Ovary (tissue), 9 donors: ENCODE results near the gene SLC24A4. TPM values are rescaled to one million over a fixed set of nuclear protein-coding genes. Genes with fewer than 3 reads are reported as not detected.

Source experiments
- DNase-seq, 5 donors: peaks; one replicate each; pipeline ENCODE4 v3.0.0-alpha.2; 2019 to 2020
- H3K27ac ChIP-seq, 2 donors: fragments of 200-600 bp; one replicate each; pipeline versions ENCODE4 v1.5.1 to v1.8.0; 2019 to 2022
- H3K27me3 ChIP-seq: fragments of 200-600 bp; one replicate; pipeline ENCODE4 v1.8.0; 2022
- H3K36me3 ChIP-seq: fragments of 200-600 bp; sonication (generic); one replicate; pipeline ENCODE4 v1.5.1; 2019
- H3K4me1 ChIP-seq: one replicate; pipeline ENCODE4 v1.8.1; 2013; ENCODE audit warnings: mild to moderate bottlenecking, moderate library complexity; ENCODE audit not compliant: insufficient read depth
- H3K4me3 ChIP-seq: fragments of 200-600 bp; sonication (generic); one replicate; pipeline ENCODE4 v1.5.1; 2017
- H3K9me3 ChIP-seq, 2 donors: fragments of 200-600 bp in 1 of 2; sonication (generic) in 1 of 2; one replicate each; pipeline versions ENCODE4 v1.5.1 to v1.8.1; 2013 to 2019; ENCODE audit warnings: mild to moderate bottlenecking in 1 of 2, moderate library complexity in 1 of 2
- CTCF ChIP-seq, 3 donors: fragments of 450-650 bp in 2 of 3; fragments of 200-600 bp in 1 of 3; IDR thresholded peaks; one replicate each; pipeline versions ENCODE4 v1.5.1 to v1.8.0; 2016 to 2022; ENCODE audit warnings: antibody characterized with exemption in 3 of 3, mild to moderate bottlenecking in 1 of 3
- EP300 ChIP-seq: sonication (generic); formaldehyde crosslinking; IDR thresholded peaks from one replicate; pipeline ENCODE4 v1.6.1; 2017; ENCODE audit warnings: antibody characterized with exemption
- POLR2A ChIP-seq: fragments of 450-650 bp; IDR thresholded peaks from one replicate; pipeline ENCODE4 v1.6.1; 2017; ENCODE audit warnings: antibody characterized with exemption, mild to moderate bottlenecking, moderate library complexity
- WGBS, 3 donors: extraction: QIAGEN DNeasy Blood & Tissue Kit in 1 of 3; methylation state at CpG; one replicate each; pipeline versions ENCODE4 v1.1.5 to v1.1.7; 2013 to 2017; 5-methylcytosine and 5-hydroxymethylcytosine counted together
- intact Hi-C, 4 donors: fragments of 100-400 bp; cut with DNase I; formaldehyde crosslinking; loops; one replicate each; pipeline versions ENCODE4 v1.11.0 to v1.15.1; 2022 to 2023
- polyA plus RNA-seq, 2 donors: library from polyadenylated mRNA; stranded (reverse); fragments of 200-250 nt in 1 of 2; fragments of 350-450 nt in 1 of 2; fragmentation: Illumina TruSeq in 1 of 2; extraction: RNeasy Lipid Tissue Mini Kit (QIAGEN cat#74804) in 1 of 2; gene quantifications; one replicate each; pipeline ENCODE4 v1.2.3, GENCODE V29; 2013 to 2014
- total RNA-seq, 7 donors: library from RNA; depleted of rRNA in 2 of 7; stranded (reverse); fragments of >200 nt in 2 of 7; fragmentation: NEBNext Ultra II Directional in 3 of 7; extraction: Animal tissue kit (Norgen Biotek cat#: 25700) in 3 of 7; gene quantifications; one replicate each; pipeline versions ENCODE4 v1.1.0 to v1.2.4, GENCODE V29; 2016 to 2023
- donor health status: DM: no; HTN: no; CAD: no; lungs with moderate emphysema.
- donor health status: DM: no; HTN: no; CAD: no.
- donor health status: Bipolar disorder and iron deficiency.
- donor health status: DM: yes; HTN: yes; CAD: no.
- donor health status: DM: no; HTN: no; CAD: no.
- donor health status: DM: yes; HTN: yes; CAD: no.

SLC24A4 gene
- total and polyA plus RNA-seq, 9 donors: 0.10 to 0.98 (median 0.24) TPM

- H3K9me3 ChIP-seq: no peaks in the 10 kb centered on the region
- H3K36me3 ChIP-seq: no peaks in the 10 kb centered on the region
- 61 to 73% (median 69%) methylated on average over 4 of the region's 4 CpGs for WGBS, 3 donors
- no peak for DNase-seq
- no peaks in the 10 kb centered on the region for H3K4me1 ChIP-seq
- no peak overlapping the region for H3K4me3 ChIP-seq
- no peak for TF ChIP-seq CTCF (IDR thresholded peaks at IDR 0.05)
- no peak for TF ChIP-seq POLR2A
- no peak for TF ChIP-seq EP300
- no peaks in the 10 kb centered on the region for H3K27me3 ChIP-seq
- no peak overlapping the region for H3K27ac ChIP-seq
- intact Hi-C loops: no loop called here
Observed at GRCh38 chr14:92280554-92281262, 42.3 kb upstream of the SLC24A4 start.

DNA sequence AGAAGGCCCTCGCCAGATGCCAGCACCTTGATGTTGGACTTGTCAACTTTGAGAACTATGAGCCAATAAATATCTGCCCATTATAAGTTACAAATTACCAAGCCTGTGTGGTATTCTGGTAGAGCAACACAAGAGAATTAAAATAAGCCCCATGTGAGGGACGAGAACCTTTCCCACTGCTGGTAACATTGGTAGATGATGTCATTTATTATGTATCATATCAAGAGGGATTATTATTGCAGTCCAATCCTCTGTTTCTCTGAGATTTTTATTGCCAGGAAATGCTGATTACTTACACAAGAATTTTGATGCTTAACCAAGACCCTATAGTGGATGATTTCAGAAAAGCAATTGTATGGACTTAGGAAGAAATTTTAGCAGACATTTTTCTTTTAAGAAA, 40.3 kb upstream of the SLC24A4 start:
- H3K36me3 ChIP-seq: no peaks in the 10 kb centered on the region
- H3K4me1 ChIP-seq: no peaks in the 10 kb centered on the region
- DNase-seq: no peak
- H3K27me3 ChIP-seq: no peaks in the 10 kb centered on the region
- intact Hi-C loops: no loop called here
- H3K9me3 ChIP-seq: no peaks in the 10 kb centered on the region
- TF ChIP-seq POLR2A: no peak
- no peak for TF ChIP-seq CTCF (IDR thresholded peaks at IDR 0.05)
- no peak for TF ChIP-seq EP300
- no peak overlapping the region for H3K27ac ChIP-seq
- 92 to 94% (median 93%) methylated on average over 2 of the region's 2 CpGs for WGBS, 3 donors
- H3K4me3 ChIP-seq: no peak overlapping the region

DNA sequence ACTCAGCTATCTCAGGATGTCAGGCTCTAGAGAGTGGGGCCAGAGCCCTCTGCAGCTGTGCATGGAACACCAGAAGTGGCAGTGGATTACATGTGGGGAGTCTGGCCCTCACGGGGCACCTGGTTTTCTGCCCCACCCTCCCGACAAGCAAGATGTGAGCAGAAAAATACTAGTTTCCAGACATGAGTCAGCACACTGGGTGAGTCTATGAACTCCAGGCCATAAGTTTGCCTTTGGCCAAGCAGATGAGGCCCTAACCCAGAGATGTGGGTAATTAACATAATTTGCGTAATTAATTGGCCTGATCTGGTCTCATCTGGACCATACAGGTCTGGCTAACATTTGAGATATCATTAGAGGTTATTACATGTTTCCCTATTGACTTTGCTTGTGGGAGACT, 37.7 kb upstream of the SLC24A4 start:
- TF ChIP-seq POLR2A (no peak), CTCF (IDR thresholded peaks at IDR 0.05) (no peak), EP300 (no peak)
- intact Hi-C loops: no loop called here
- WGBS, 3 donors: 87 to 93% (median 91%) methylated on average over 3 of the region's 3 CpGs

GRCh38 chr14:92287987-92288386, 35.0 kb upstream of the SLC24A4 start:
- 87 to 98% (median 90%) methylated on average over 10 of the region's 10 CpGs for WGBS, 3 donors
- no peaks in the 10 kb centered on the region for H3K36me3 ChIP-seq
- DNase-seq: no peak
- H3K4me1 ChIP-seq: no peaks in the 10 kb centered on the region
- H3K4me3 ChIP-seq: no peak overlapping the region
- H3K27me3 ChIP-seq: no peaks in the 10 kb centered on the region
- no peak overlapping the region for H3K27ac ChIP-seq
- intact Hi-C loops: no loop called here
- TF ChIP-seq EP300: no peak
- TF ChIP-seq POLR2A: no peak
- TF ChIP-seq CTCF (IDR thresholded peaks at IDR 0.05): no peak
- H3K9me3 ChIP-seq: no peaks in the 10 kb centered on the region

More for the DNA sequence above, 37.7 kb upstream of the SLC24A4 start:
- Histone ChIP-seq H3K9me3 (no peaks in the 10 kb centered on the region), H3K27ac (no peak overlapping the region), H3K27me3 (no peaks in the 10 kb centered on the region), H3K4me1 (no peaks in the 10 kb centered on the region), H3K36me3 (no peaks in the 10 kb centered on the region), H3K4me3 (no peak overlapping the region)
- no peak for DNase-seq
